ENCODE results near the gene IL34.

Gene IL34

DNA sequence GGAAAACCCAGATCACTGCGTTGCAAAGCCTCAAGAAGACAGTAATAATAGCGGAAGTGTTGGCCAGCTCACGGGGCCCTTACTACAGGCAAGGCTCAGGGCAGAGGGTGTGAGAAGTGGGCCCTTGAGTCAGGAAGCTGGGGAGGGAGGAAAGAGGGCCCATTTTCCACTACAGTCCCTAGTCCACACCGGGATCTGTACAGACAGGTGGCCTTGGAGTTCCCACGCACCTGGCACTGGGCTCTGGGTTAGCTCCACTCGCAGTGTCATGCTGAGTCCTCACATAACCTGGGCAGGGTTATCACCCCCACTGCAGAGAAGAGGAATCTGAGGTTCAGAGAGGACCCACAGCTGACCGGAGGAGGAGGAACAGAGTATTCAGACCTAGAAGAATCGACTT is 56.3 kb downstream of the IL34 start:
- no peak for DNase-seq (ENCODE audit: low read depth in 2 of 2)

DNA sequence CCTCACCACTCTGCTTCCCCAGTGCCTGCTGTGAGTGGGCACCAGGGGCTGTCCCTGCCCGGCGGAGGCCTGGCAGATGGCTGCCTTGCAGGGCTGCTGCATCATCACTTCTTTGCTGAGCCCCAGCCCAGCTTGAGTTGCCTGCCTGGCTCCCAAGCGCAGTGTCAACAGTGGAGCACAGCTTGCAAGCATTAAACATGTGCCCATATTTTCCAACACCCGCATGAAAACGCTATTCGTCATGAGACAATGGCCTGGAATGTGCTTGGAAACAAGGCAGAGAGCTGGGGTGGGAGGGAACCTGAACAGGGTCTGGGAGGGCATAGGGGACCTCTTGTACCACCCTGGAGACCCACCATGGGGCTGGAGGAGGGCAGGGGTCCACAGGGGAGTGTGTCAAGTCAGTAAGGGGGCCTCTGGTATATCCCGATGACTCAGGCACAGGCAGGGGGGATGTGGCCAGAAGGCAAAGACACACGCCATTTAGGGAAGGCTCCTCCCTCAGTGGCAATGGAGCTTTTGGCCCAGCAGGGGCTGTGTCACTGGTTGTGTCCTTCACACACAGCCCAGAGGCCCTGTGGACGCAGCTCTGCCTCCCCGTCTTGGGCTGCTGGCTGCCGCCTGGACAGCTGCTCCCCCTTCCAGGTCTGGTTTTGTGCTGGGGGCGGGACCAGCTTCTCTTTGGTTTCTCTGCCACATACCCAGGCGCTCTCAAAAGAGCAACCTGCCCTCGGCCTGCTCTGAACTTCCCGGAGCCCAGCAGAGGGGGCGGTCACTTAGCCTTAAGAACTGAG is 56.9 kb downstream of the IL34 start:
- DNase-seq (ENCODE audit: low read depth in 2 of 2) = no peak

DNA sequence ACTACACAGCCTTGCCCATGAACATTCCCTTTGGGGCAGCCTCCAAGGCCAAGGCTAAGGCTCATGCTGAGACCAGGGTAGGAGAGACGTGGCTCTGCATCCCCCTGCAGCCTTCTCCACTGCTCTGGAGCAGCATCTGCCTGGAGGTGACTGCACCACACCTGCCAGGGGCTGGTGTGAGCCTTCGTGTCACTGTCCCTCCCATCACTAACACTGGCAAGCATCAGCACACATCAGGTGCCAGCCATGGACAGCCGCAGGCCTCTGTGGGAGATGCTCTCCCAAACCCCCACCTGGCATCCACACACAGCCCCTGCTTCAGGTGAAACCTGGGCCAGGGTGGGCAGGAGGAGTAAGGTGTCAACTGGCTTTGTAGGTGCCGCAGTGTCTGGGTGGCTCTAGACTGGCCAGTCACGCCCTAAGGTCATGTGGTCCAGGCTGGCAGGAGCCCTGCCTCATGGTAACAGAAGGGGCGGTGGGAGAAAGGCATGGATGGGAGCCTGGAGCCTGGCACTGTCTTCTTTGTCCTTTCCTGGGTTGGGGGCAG is 57.5 kb downstream of the IL34 start:
- DNase-seq (ENCODE audit: low read depth in 2 of 2) = no peak

DNA sequence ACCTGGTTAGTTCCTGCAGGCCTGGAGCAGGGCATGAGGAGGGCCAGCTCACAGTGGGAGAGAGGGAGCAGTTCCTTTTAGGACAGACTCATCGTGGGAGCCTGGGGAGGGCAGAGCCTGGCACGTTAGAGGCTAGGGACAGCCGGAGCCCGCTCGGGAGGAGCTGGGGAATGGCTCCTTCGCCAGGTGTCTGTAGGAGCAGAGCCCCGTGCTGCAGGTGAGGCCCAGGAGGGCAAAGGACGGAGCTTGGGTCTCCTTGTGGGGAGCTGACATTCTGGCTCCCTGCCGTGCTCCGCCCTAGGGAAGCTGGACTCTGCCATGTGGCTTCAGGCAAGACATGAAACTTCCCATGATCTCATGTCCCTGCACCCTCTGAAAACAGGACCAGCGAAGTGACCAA is 58.2 kb downstream of the IL34 start:
- DNase-seq (ENCODE audit: low read depth in 2 of 2) = no peak

DNA sequence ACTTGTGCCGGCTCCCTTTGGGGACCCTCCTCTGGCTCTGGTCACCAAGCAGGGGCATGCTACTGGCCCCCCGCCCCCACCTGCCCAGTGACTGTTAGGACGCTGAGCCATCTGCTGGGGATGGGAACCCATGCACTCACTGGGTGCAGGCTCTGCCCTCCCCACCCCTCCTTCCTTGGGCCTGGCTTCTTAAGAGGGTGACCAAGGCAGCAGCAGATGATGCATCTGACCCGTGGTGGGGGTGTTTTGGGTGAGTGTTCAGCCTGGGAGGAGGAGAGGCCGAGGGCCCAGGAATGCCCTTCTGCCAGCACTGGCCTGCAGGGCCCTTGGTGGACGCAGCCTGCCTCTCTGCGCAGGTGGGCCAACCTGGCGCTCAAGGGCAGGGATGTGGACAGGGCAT is 58.7 kb downstream of the IL34 start:
- no peak for DNase-seq (ENCODE audit: low read depth in 2 of 2)

DNA sequence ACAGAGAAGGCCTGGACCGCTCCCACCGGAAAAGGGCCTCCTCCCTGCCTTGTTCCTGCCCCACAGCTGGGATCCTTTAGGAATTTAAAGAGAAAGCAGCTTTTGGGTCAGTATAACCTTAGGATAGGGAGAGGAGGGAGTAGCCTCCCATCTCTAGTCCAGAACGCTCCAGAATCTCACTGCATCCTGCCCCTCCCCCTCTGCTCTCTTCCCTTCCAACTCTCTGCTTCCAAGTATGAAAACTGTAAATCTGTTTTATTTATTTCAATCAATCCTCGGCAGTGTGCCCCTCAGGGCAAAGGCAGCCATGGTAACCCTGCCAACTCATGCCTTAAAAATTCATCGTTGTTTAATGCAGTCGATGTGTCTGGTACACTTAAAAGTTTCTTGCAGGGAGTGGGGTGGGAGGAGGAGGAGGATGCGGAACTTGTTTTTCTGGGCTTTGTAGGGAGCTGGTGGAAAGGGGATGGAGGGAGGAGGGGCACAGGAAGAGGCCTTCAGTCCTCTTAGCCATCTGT is 60.6 kb downstream of the IL34 start:
- no peak for DNase-seq (ENCODE audit: low read depth in 2 of 2)

DNA sequence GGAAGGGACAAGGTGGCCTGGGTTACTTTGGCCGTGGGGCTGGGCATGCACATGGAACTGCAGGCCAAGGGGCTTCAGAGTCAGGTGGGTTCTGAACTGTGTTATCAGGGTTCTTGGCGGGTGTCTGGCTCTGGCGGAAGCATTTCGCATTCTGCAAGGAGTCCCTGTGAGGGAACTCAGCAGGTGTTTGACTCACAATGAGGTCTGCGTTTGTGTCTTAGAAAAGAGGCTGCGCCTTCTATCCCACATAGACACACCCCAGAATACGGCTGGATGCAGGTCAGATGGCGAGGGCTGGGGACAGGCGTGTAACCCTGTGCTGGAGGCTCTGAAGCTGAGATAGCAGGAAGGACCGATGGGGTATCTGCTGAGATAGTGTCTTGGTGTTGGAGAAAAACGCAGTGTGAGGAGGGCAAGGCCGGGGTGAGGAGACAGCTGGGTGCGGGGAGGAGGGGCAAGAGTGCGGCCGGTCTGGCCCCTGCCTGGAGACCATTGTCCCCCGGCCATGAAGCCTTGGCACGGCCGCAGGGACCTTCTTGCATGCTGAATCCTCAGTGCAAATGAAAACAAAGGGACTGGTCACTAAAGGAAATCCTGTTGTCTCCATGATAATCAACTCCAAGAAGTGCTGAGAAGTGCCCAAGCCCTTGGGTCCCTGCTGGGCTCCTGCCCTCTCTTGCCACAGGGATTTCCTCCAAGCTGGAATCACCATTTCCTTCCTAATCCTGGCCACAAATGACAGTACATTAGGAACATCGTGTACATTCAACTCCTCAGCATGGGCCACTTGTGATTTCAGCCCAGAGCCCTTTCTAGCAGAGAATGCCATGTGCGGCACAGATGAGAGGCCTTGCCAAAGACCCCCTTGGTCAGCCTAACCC is 62.2 kb downstream of the IL34 start:
- DNase-seq (ENCODE audit: low read depth in 2 of 2) = no peak

DNA sequence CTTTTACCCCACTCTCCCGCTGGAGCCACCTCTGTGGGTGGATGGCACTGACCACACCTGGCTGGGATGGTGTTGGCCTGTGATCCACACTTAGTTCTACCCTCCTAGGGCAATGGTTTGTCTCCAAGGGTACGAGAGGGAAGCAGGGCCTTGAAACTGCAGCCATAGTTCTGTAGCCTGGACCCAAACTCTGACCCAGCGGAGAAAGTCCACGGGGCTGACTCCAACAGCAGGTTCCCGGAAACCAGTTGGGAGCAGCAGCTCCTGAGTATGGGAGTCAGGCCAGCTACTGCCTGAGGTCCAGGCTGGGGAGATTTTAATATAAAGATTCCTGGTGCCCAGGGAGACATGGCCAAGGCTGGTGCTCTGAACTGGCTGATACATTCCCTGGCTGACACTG is 63.1 kb downstream of the IL34 start:
- no peak for DNase-seq (ENCODE audit: low read depth in 2 of 2)

DNA sequence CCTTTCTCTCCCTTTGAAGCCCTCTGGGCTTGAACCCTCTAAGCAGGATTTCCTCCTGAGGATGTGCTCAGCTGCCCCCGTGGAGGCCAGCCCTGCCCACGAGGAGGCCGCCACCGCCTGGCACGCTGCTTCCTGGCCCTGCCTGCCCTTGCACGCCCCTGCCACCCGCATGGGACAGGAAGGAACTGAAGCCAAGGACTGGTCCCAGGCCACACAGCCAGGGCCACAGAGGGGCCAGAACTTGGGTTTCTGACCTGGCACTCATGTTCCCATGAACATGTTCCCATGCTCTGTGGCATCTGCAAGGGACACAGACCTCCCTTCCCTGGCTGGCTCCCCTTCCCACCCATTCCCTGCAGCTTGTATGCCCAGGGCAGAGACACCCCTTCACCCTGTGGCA is 63.6 kb downstream of the IL34 start:
- no peak for DNase-seq (ENCODE audit: low read depth in 2 of 2)
